ENCODE data around the gene MEX3A.

GRCh38 chr1:156123356-156124196, 41.3 kb upstream of the MEX3A start:
- TF ChIP-seq EZH2 (IDR thresholded peaks at IDR 0.05; ENCODE audit: low read depth, low read length, severe bottlenecking) (no peak), POU5F1 (IDR thresholded peaks at IDR 0.05; ENCODE audit: low read depth, low read length) (no peak), SIRT6 (IDR thresholded peaks at IDR 0.05; ENCODE audit: low read length) (no peak), FOSL1 (IDR thresholded peaks at IDR 0.05; ENCODE audit: insufficient read depth, low read depth, low read length) (no peak), SRF (IDR thresholded peaks at IDR 0.05; ENCODE audit: low read depth, low read length) (no peak), USF2 (IDR thresholded peaks at IDR 0.05; ENCODE audit: low read length) (no peak), KDM5A (IDR thresholded peaks at IDR 0.05; ENCODE audit: low read length) (no peak), CHD2 (IDR thresholded peaks at IDR 0.05; ENCODE audit: low read length) (no peak), POLR2A (IDR thresholded peaks at IDR 0.05; ENCODE audit: control extremely low read depth in 1 of 2, low read depth in 2 of 2, low read length in 2 of 2) (peak in 1 of 2 experiments; percentile 72; a peak in 2 of 3 replicates), CBX5 (IDR thresholded peaks at IDR 0.05; ENCODE audit: low read depth, low read length) (no peak), RAD21 (IDR thresholded peaks at IDR 0.05 in 1 of 2, conservative IDR thresholded peaks at IDR 0.05 in 1 of 2; ENCODE audit: low read depth in 2 of 2, low read length in 2 of 2) (peak in 1 of 2 experiments; percentile 4; a peak in 1 of 4 replicates), EGR1 (IDR thresholded peaks at IDR 0.05; ENCODE audit: borderline replicate concordance, low read depth, low read length) (no peak)
- TF ChIP-seq, protein P1, sequence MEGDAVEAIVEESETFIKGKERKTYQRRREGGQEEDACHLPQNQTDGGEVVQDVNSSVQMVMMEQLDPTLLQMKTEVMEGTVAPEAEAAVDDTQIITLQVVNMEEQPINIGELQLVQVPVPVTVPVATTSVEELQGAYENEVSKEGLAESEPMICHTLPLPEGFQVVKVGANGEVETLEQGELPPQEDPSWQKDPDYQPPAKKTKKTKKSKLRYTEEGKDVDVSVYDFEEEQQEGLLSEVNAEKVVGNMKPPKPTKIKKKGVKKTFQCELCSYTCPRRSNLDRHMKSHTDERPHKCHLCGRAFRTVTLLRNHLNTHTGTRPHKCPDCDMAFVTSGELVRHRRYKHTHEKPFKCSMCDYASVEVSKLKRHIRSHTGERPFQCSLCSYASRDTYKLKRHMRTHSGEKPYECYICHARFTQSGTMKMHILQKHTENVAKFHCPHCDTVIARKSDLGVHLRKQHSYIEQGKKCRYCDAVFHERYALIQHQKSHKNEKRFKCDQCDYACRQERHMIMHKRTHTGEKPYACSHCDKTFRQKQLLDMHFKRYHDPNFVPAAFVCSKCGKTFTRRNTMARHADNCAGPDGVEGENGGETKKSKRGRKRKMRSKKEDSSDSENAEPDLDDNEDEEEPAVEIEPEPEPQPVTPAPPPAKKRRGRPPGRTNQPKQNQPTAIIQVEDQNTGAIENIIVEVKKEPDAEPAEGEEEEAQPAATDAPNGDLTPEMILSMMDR (IDR thresholded peaks at IDR 0.05; ENCODE audit: control extremely low read depth in 1 of 3, insufficient read depth in 1 of 3, low read depth in 1 of 3, low read length in 3 of 3) = peak; percentile 21 to 54 (median 35); a peak in 2 of 4 replicates

Measured in H1 (cell line).